ENCODE data around the gene PIF1.

PIF1 gene

DNA sequence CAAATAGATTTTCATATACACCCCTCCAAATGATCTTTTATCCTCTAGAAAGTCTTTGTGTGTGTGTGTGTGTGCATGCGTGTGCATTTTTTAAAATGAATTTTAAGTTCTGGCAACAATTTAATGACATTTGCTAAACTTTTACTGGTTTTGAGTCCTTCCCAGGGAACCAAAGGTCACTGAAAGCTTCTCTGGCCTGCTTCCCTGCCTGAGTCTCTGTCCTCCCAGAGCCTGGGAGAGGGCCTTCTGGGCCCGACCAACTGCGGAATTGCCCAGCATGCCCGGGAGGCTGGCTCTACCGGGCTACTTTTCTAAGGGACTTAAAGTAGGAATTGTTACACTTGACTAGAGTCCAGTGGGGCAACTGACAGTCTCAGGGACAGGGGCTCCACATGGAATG, 42.7 kb downstream of the PIF1 start:
- Histone ChIP-seq H3K9me3 (ENCODE audit: control insufficient read depth in 1 of 2, low read length in 2 of 2) (no peaks in the 10 kb centered on the region), H3K36me3 (ENCODE audit: control insufficient read depth in 1 of 2, insufficient read depth in 2 of 2, low read length in 2 of 2) (no peaks in the 10 kb centered on the region), H3K4me3 (ENCODE audit: low read depth in 1 of 2, low read length in 2 of 2) (no peak overlapping the region), H3K4me1 (ENCODE audit: control insufficient read depth in 1 of 2, insufficient read depth in 2 of 2, low read length in 2 of 2) (no peaks in the 10 kb centered on the region), H3K27me3 (ENCODE audit: low read depth, low read length) (no peaks in the 10 kb centered on the region), H3K27ac (ENCODE audit: low read length) (no peak overlapping the region)

DNA sequence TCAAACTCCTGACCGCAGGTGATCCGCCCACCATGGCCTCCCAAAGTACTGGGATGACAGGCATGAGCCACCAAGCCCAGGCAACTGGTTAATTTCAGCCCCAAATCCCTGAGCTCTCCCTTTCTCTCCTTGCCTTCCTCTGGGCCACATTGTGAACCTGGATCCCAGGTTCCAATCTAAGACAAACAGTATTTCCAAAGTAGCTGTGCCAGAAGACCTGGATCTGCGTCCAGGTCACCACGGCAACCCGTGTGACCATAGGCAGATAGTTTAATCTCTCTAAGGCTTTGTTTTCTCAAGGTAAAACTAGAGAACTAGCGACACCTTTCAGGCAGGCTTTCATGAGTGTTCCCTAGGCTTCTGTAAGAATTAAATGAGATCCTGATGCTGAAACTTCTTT, 44.1 kb downstream of the PIF1 start:
- no peak overlapping the region for H3K4me3 ChIP-seq (ENCODE audit: low read depth in 1 of 2, low read length in 2 of 2)
- peaks cover 0 to 3% of the 10 kb centered on the region in 2 donors for H3K4me1 ChIP-seq (ENCODE audit: control insufficient read depth in 1 of 2, insufficient read depth in 2 of 2, low read length in 2 of 2)
- no peaks in the 10 kb centered on the region for H3K27me3 ChIP-seq (ENCODE audit: low read depth, low read length)
- no peaks in the 10 kb centered on the region for H3K36me3 ChIP-seq (ENCODE audit: control insufficient read depth in 1 of 2, insufficient read depth in 2 of 2, low read length in 2 of 2)
- no peak overlapping the region for H3K27ac ChIP-seq (ENCODE audit: low read length)
- H3K9me3 ChIP-seq (ENCODE audit: control insufficient read depth in 1 of 2, low read length in 2 of 2), result no peaks in the 10 kb centered on the region

- Histone ChIP-seq H3K27me3 (ENCODE audit: low read depth, low read length) (no peaks in the 10 kb centered on the region), H3K36me3 (ENCODE audit: control insufficient read depth in 1 of 2, insufficient read depth in 2 of 2, low read length in 2 of 2) (no peaks in the 10 kb centered on the region), H3K4me1 (ENCODE audit: control insufficient read depth in 1 of 2, insufficient read depth in 2 of 2, low read length in 2 of 2) (peaks cover 0 to 3% of the 10 kb centered on the region in 2 donors), H3K4me3 (ENCODE audit: low read depth in 1 of 2, low read length in 2 of 2) (no peak overlapping the region), H3K9me3 (ENCODE audit: control insufficient read depth in 1 of 2, low read length in 2 of 2) (no peaks in the 10 kb centered on the region), H3K27ac (ENCODE audit: low read length) (no peak overlapping the region)
These were observed 44.8 kb downstream of the PIF1 start for GRCh38 chr15:64780600-64781156.

- Histone ChIP-seq H3K27me3 (ENCODE audit: low read depth, low read length) (no peaks in the 10 kb centered on the region), H3K4me1 (ENCODE audit: control insufficient read depth in 1 of 2, insufficient read depth in 2 of 2, low read length in 2 of 2) (peaks cover 0 to 3% of the 10 kb centered on the region in 2 donors), H3K27ac (ENCODE audit: low read length) (no peak overlapping the region), H3K4me3 (ENCODE audit: low read depth in 1 of 2, low read length in 2 of 2) (no peak overlapping the region), H3K36me3 (ENCODE audit: control insufficient read depth in 1 of 2, insufficient read depth in 2 of 2, low read length in 2 of 2) (no peaks in the 10 kb centered on the region), H3K9me3 (ENCODE audit: control insufficient read depth in 1 of 2, low read length in 2 of 2) (no peaks in the 10 kb centered on the region)
These were observed 45.8 kb downstream of the PIF1 start for GRCh38 chr15:64779630-64780029.

GRCh38 chr15:64779024-64779423, 46.4 kb downstream of the PIF1 start:
- H3K9me3 ChIP-seq (ENCODE audit: control insufficient read depth in 1 of 2, low read length in 2 of 2), result no peaks in the 10 kb centered on the region
- no peaks in the 10 kb centered on the region for H3K36me3 ChIP-seq (ENCODE audit: control insufficient read depth in 1 of 2, insufficient read depth in 2 of 2, low read length in 2 of 2)
- no peaks in the 10 kb centered on the region for H3K27me3 ChIP-seq (ENCODE audit: low read depth, low read length)
- H3K27ac ChIP-seq (ENCODE audit: low read length), result no peak overlapping the region
- H3K4me1 ChIP-seq (ENCODE audit: control insufficient read depth in 1 of 2, insufficient read depth in 2 of 2, low read length in 2 of 2), result peaks cover 0 to 3% of the 10 kb centered on the region in 2 donors
- no peak overlapping the region for H3K4me3 ChIP-seq (ENCODE audit: low read depth in 1 of 2, low read length in 2 of 2)

- peak overlapping the region; percentile 79 for H3K27ac ChIP-seq (ENCODE audit: low read length)
- no peaks in the 10 kb centered on the region for H3K9me3 ChIP-seq (ENCODE audit: control insufficient read depth in 1 of 2, low read length in 2 of 2)
- no peaks in the 10 kb centered on the region for H3K36me3 ChIP-seq (ENCODE audit: control insufficient read depth in 1 of 2, insufficient read depth in 2 of 2, low read length in 2 of 2)
- H3K4me3 ChIP-seq (ENCODE audit: low read depth in 1 of 2, low read length in 2 of 2), result peak overlapping the region; percentile 50 to 69
- peaks cover 0 to 10% of the 10 kb centered on the region in 2 donors for H3K4me1 ChIP-seq (ENCODE audit: control insufficient read depth in 1 of 2, insufficient read depth in 2 of 2, low read length in 2 of 2)
- H3K27me3 ChIP-seq (ENCODE audit: low read depth, low read length), result no peaks in the 10 kb centered on the region
These were observed 49.1 kb downstream of the PIF1 start for GRCh38 chr15:64776402-64776786.

GRCh38 chr15:64775551-64776401, 49.7 kb downstream of the PIF1 start, which contains the start of gene RBPMS2:
TSS of gene RBPMS2 (minus strand) at chr15:64775589. CDS start at chr15:64775319, 270 bp downstream.
- H3K27ac ChIP-seq (ENCODE audit: low read length), result peak within 1 kb of the TSS; percentile 79
- no peaks in the 10 kb centered on the region for H3K36me3 ChIP-seq (ENCODE audit: control insufficient read depth in 1 of 2, insufficient read depth in 2 of 2, low read length in 2 of 2)
- peaks cover 0 to 10% of the 10 kb centered on the region in 2 donors for H3K4me1 ChIP-seq (ENCODE audit: control insufficient read depth in 1 of 2, insufficient read depth in 2 of 2, low read length in 2 of 2)

DNA sequence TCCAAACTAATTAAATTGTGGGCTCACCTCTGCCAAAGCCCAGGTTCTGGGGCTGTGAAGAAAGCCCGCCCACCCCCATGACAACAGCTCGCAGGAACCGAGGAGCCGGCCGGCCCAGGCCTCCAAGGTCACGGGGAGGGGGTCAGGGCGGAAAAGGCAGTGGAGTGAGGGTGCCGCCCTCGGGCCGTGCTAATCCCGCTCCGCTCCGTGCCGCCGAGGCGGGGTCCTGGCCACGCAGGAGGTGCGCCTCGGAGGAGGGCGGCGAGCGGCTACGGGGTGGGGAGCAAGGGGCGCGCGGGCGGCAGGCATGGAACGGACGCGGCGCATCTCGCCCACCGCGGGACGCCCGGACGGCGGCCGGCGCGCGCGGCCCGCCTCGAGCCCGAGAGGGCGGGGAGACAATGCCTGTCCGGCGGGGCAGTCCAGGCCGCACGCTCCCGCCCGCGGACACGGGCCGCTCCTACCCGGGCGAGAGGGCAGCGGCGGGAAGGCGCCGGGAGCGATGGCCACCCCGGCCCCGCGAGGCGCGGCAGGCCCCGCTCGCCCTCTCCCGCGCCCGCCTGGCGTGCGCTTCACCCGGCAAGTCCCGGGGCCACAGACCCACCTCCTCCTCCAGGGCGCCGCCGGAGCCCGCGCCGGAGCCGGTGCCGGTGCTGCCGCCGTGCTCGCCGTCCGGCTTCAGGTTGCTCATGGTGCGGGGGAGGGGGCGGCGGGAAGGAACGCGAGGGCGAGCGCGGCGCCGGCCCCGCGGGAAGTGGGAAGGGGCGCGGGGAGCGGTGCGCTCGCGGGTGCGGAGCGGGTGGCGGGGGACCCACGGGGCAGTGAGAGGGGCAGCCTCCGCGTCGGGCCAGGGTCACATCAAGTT, 50.6 kb downstream of the PIF1 start:
- no peaks in the 10 kb centered on the region for H3K36me3 ChIP-seq (ENCODE audit: control insufficient read depth in 1 of 2, insufficient read depth in 2 of 2, low read length in 2 of 2)
- H3K4me1 ChIP-seq (ENCODE audit: control insufficient read depth in 1 of 2, insufficient read depth in 2 of 2, low read length in 2 of 2), result peaks cover 0 to 10% of the 10 kb centered on the region in 2 donors
- peak overlapping the region; percentile 52 to 64 for H3K4me3 ChIP-seq (ENCODE audit: low read depth in 1 of 2, low read length in 2 of 2)
- peak overlapping the region; percentile 54 for H3K27ac ChIP-seq (ENCODE audit: low read length)
- no peaks in the 10 kb centered on the region for H3K9me3 ChIP-seq (ENCODE audit: control insufficient read depth in 1 of 2, low read length in 2 of 2)
- no peaks in the 10 kb centered on the region for H3K27me3 ChIP-seq (ENCODE audit: low read depth, low read length)

More at GRCh38 chr15:64775551-64776401, 49.7 kb downstream of the PIF1 start, which contains the start of gene RBPMS2:
- Histone ChIP-seq H3K27me3 (ENCODE audit: low read depth, low read length) (no peaks in the 10 kb centered on the region), H3K4me3 (ENCODE audit: low read depth in 1 of 2, low read length in 2 of 2) (peak within 1 kb of the TSS; percentile 52 to 69), H3K9me3 (ENCODE audit: control insufficient read depth in 1 of 2, low read length in 2 of 2) (no peaks in the 10 kb centered on the region)

GRCh38 chr15:64774037-64774628, 51.3 kb downstream of the PIF1 start:
- Histone ChIP-seq H3K27ac (ENCODE audit: low read length) (peak overlapping the region; percentile 54), H3K27me3 (ENCODE audit: low read depth, low read length) (no peaks in the 10 kb centered on the region), H3K4me1 (ENCODE audit: control insufficient read depth in 1 of 2, insufficient read depth in 2 of 2, low read length in 2 of 2) (peaks cover 0 to 10% of the 10 kb centered on the region in 2 donors)

DNA sequence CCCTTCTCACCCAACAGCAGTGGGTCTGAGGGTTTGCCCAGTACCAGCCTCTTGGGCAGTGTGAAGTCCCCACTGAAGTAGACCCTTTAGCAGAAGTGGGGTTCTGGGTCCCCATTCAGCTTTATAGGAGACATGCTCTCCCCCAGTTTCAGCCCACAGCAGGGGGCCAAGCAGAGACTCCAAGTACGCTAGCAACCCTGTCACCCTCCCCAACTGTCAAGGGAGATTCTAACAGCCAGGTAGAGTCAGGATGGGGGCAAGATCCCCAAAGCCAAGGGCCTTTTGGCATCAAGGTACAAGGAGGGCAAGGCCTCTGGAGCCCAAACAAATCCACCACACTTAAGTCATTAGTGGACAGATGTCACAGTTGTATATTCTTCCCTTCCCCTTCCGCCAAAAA, 51.8 kb downstream of the PIF1 start:
- Histone ChIP-seq H3K27ac (ENCODE audit: low read length) (peak overlapping the region; percentile 54), H3K27me3 (ENCODE audit: low read depth, low read length) (no peaks in the 10 kb centered on the region), H3K36me3 (ENCODE audit: control insufficient read depth in 1 of 2, insufficient read depth in 2 of 2, low read length in 2 of 2) (no peaks in the 10 kb centered on the region), H3K9me3 (ENCODE audit: control insufficient read depth in 1 of 2, low read length in 2 of 2) (no peaks in the 10 kb centered on the region), H3K4me3 (ENCODE audit: low read depth in 1 of 2, low read length in 2 of 2) (peak overlapping the region; percentile 52 to 64), H3K4me1 (ENCODE audit: control insufficient read depth in 1 of 2, insufficient read depth in 2 of 2, low read length in 2 of 2) (peaks cover 0 to 10% of the 10 kb centered on the region in 2 donors)

More at GRCh38 chr15:64774037-64774628, 51.3 kb downstream of the PIF1 start:
- Histone ChIP-seq H3K4me3 (ENCODE audit: low read depth in 1 of 2, low read length in 2 of 2) (peak overlapping the region; percentile 52 to 64), H3K9me3 (ENCODE audit: control insufficient read depth in 1 of 2, low read length in 2 of 2) (no peaks in the 10 kb centered on the region), H3K36me3 (ENCODE audit: control insufficient read depth in 1 of 2, insufficient read depth in 2 of 2, low read length in 2 of 2) (no peaks in the 10 kb centered on the region)
